Loucy (cell line): Measurements from ENCODE around the gene KIRREL3.
"Not testable (repeated sequence)": the region's sequence is repeated elsewhere in the genome, so short reads cannot be mapped to it uniquely, and the experiment has no call there.

Source experiments
- H2AFZ ChIP-seq: fragments of 200-600 bp; sonication (generic); 2 replicates; pipeline ENCODE4 v1.6.0; 2016; ENCODE audit warnings: antibody characterized with exemption, mild to moderate bottlenecking, low read length, moderate library complexity
- H3F3A ChIP-seq: fragments of 200-600 bp; 2 replicates; pipeline ENCODE4 v1.6.0; 2016; ENCODE audit warnings: antibody characterized with exemption, low read depth, mild to moderate bottlenecking
- H3K27me3 ChIP-seq: fragments of 200-600 bp; sonication (generic); 2 replicates; pipeline ENCODE4 v1.6.1; 2014; ENCODE audit warnings: low read length, mild to moderate bottlenecking; ENCODE audit not compliant: insufficient read depth, poor library complexity, severe bottlenecking
- H3K36me3 ChIP-seq: fragments of 200-600 bp; sonication (generic); 2 replicates; pipeline ENCODE4 v1.6.1; 2016; ENCODE audit warnings: low read length; ENCODE audit not compliant: insufficient read depth
- H3K4me1 ChIP-seq: fragments of 200-600 bp; sonication (generic); 2 replicates; pipeline ENCODE4 v1.5.1; 2014; ENCODE audit warnings: low read length, mild to moderate bottlenecking; ENCODE audit not compliant: insufficient read depth, poor library complexity, severe bottlenecking
- H3K4me2 ChIP-seq: fragments of 200-600 bp; sonication (generic); 2 replicates; pipeline ENCODE4 v1.6.0; 2014; ENCODE audit warnings: antibody characterized with exemption, low read length, low read depth, mild to moderate bottlenecking; ENCODE audit not compliant: poor library complexity, severe bottlenecking
- H3K4me3 ChIP-seq: fragments of 200-600 bp; sonication (generic); 2 replicates; pipeline ENCODE4 v1.5.1; 2014; ENCODE audit warnings: low read length, mild to moderate bottlenecking, mixed read lengths; ENCODE audit not compliant: poor library complexity, severe bottlenecking
- H3K79me2 ChIP-seq: fragments of 200-600 bp; sonication (generic); 2 replicates; pipeline ENCODE4 v1.6.1; 2014; ENCODE audit warnings: low read length; ENCODE audit not compliant: insufficient read depth
- H3K9ac ChIP-seq: fragments of 200-600 bp; sonication (generic); 2 replicates; pipeline ENCODE4 v1.6.0; 2014; ENCODE audit warnings: mild to moderate bottlenecking, low read depth, low read length, moderate library complexity; ENCODE audit not compliant: poor library complexity, severe bottlenecking
- H3K9me2 ChIP-seq: fragments of 200-600 bp; sonication (generic); replicated peaks from 2 replicates; pipeline ENCODE4 v1.6.1; 2016; ENCODE audit warnings: low read depth, low read length, mixed read lengths
- H3K9me3 ChIP-seq: fragments of 200-600 bp; sonication (generic); 2 replicates; pipeline ENCODE4 v1.6.1; 2014; ENCODE audit warnings: mild to moderate bottlenecking, antibody characterized with exemption, low read length, low read depth; ENCODE audit not compliant: insufficient read depth
- H4K20me1 ChIP-seq: fragments of 200-600 bp; sonication (generic); 2 replicates; pipeline ENCODE4 v1.6.0; 2014; ENCODE audit warnings: antibody characterized with exemption, low read length, mild to moderate bottlenecking; ENCODE audit not compliant: insufficient read depth, poor library complexity, severe bottlenecking
- EZH2phosphoT487 ChIP-seq: fragments of 200-600 bp; IDR thresholded peaks from 2 replicates; pipeline ENCODE4 v1.6.1; 2018; ENCODE audit warnings: antibody characterized with exemption, mild to moderate bottlenecking, moderate library complexity, borderline replicate concordance
- TF ChIP-seq, protein P1 (sequence below): fragments of 200-600 bp; sonication (generic); conservative IDR thresholded peaks from 2 replicates; pipeline ENCODE4 v1.5.1; 2014; ENCODE audit warnings: mild to moderate bottlenecking, antibody characterized with exemption, low read length

The KIRREL3 gene

DNA sequence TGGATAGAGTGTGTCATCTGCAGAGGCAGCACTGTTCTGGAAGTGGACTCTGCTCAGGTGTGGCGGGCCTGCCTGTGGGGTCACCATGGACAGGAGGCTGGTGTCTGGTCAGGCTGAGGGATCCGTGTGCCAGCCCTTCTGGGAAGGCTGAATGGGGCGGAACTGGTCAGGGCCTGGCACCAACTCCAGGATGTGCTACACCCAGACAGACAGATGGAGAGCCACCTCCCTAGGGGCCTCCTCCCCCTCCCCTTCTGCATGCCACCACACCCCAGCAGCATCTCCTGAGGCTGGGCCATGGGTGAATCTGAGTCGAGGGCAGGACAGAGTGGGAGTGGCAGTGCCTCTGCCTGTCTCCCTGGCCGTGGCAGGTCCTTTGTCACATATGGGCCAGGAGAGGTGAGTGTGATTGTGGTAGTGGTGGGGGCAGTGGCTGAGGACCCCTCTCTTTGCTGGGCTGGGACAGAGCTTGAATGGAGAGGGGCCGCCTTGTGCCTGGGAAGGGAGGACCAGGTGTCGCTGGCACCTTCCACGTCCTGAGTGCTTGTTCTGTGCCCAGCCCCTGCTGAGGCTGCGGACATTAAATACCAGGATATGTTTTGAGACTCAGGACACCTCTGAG lies 616.0 kb downstream of the KIRREL3 start:
- Histone ChIP-seq H3K9ac (no peak overlapping the region), H3K4me3 (no peak overlapping the region), H3F3A (no peaks in the 10 kb centered on the region), H3K4me1 (peaks cover 26% of the 10 kb centered on the region), H3K9me3 (no peaks in the 10 kb centered on the region), H2AFZ (no peak overlapping the region), H3K79me2 (peaks cover 85% of the 10 kb centered on the region), H3K9me2 (no peaks in the 10 kb centered on the region), H4K20me1 (no peaks in the 10 kb centered on the region), H3K27me3 (no peaks in the 10 kb centered on the region), H3K4me2 (no peak overlapping the region), H3K36me3 (peaks cover 4% of the 10 kb centered on the region; the same call in 1 of the 2 replicates)
- TF ChIP-seq, protein P1, sequence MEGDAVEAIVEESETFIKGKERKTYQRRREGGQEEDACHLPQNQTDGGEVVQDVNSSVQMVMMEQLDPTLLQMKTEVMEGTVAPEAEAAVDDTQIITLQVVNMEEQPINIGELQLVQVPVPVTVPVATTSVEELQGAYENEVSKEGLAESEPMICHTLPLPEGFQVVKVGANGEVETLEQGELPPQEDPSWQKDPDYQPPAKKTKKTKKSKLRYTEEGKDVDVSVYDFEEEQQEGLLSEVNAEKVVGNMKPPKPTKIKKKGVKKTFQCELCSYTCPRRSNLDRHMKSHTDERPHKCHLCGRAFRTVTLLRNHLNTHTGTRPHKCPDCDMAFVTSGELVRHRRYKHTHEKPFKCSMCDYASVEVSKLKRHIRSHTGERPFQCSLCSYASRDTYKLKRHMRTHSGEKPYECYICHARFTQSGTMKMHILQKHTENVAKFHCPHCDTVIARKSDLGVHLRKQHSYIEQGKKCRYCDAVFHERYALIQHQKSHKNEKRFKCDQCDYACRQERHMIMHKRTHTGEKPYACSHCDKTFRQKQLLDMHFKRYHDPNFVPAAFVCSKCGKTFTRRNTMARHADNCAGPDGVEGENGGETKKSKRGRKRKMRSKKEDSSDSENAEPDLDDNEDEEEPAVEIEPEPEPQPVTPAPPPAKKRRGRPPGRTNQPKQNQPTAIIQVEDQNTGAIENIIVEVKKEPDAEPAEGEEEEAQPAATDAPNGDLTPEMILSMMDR = no peak
- TF ChIP-seq EZH2phosphoT487 = no peak

DNA sequence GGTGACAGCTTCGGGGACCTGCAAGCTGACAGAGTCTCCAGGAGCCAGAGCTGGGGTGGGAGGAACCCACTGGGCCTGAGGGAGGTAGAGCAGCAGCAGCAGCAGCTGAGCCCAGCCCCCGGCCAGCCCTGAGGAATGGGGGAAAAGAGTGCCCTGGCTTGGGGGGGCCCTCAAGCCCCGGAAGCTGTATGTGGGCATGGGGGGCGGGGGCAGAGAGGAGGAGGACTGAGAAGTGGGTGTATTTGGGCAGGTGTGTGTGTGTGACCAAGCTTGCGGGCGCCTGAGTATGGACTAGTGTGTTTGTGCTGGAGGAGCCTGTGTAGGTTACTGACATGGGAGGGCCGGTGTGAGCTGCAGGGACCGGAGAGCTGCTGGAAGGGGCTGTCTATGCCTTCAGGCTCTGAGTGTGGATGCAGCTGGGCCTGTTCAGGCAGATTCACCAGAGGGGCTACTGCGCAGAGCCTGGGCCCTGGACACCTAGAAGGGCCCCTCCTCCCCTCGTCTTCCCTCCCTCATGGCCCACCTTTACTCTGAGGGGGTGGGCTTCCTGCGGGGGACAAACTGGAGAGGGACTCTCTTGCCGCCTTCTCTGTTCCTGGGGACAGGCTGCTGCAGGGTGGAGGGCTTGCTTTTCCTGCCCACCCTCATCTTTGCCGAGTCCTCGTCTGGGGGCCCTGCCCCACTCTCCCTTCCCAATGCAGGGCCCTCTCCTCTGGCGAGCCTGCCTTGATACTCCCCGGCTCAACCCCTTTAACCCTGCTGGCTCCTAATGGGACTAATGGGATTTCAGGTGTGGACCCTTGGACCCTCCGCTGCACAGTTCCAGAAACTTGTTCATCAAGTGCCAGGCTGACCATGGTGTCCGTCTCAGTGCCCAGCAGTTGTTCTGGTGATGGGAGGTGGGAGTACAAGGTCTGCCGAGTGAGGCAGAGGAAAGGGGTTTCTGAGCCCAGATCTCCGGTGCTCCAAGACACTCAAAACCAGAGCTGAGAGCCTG lies 616.9 kb downstream of the KIRREL3 start:
- peaks cover 4% of the 10 kb centered on the region; the same call in 1 of the 2 replicates for H3K36me3 ChIP-seq

DNA sequence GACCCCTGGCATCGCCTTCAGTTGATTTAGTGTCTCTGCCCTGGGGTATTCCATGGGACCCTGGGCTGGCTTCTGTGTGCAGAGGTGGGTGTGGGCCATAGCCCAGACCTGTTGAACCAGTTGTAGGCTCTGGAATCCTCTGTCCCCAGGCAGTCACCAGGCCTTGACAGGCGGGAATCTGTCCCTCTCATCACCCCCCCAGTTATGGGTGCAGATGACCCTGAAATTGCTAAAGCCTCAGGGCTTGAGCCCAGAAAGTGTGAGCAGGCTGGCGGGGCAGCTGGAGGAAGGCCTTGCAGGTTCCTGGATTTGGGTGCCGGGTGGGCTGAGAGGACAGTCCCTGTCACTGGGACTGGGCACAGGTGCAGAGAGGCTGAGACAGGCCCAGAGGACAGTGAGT lies 617.9 kb downstream of the KIRREL3 start:
- not testable (repeated sequence) for H3K9ac ChIP-seq, H3F3A ChIP-seq, H3K9me2 ChIP-seq, H3K4me3 ChIP-seq, H3K4me2 ChIP-seq, H2AFZ ChIP-seq, H4K20me1 ChIP-seq, H3K9me3 ChIP-seq, H3K36me3 ChIP-seq, H3K27me3 ChIP-seq
- Histone ChIP-seq H3K79me2 (peaks cover 83% of the 10 kb centered on the region), H3K4me1 (peaks cover 20% of the 10 kb centered on the region)

More for the DNA sequence above, 616.9 kb downstream of the KIRREL3 start:
- Histone ChIP-seq H3K9me2 (no peaks in the 10 kb centered on the region), H3F3A (no peaks in the 10 kb centered on the region), H3K9me3 (no peaks in the 10 kb centered on the region), H4K20me1 (no peaks in the 10 kb centered on the region), H3K4me2 (no peak overlapping the region), H3K4me1 (peaks cover 26% of the 10 kb centered on the region), H3K79me2 (peaks cover 83% of the 10 kb centered on the region), H3K9ac (no peak overlapping the region), H2AFZ (no peak overlapping the region), H3K27me3 (no peaks in the 10 kb centered on the region), H3K4me3 (no peak overlapping the region)
- TF ChIP-seq EZH2phosphoT487 = no peak
- TF ChIP-seq, protein P1 = no peak

DNA sequence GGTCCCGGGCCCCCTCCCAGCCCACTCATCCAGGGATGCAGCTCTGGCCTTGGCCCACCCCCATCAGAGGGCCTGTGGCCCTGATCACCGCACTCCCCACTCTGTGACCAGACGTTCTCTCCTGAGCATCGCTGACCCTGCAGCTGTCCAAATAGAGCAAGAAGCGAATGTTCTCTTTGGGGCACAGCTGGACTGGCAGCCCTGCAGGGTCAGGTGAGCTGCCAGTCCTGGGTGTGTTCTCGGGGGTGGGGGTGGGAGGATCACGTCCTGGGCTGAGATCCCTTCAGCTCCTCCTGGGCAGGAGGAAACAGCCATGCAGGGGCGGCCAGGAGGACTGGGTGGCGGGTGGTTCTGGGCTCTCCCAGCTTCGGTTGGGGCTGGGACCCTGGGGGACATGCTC lies 618.6 kb downstream of the KIRREL3 start:
- Histone ChIP-seq H3K4me1 (peaks cover 13% of the 10 kb centered on the region), H3K79me2 (peaks cover 82% of the 10 kb centered on the region)
- not testable (repeated sequence) for H3K27me3 ChIP-seq, H3K9me2 ChIP-seq, H3F3A ChIP-seq, H3K9ac ChIP-seq, H3K9me3 ChIP-seq, H3K4me2 ChIP-seq, H4K20me1 ChIP-seq, H2AFZ ChIP-seq, H3K4me3 ChIP-seq, H3K36me3 ChIP-seq
